Omental fat pad (tissue), 4 donors: ENCODE data around the gene SUSD2. TPM values are rescaled to one million over a fixed set of nuclear protein-coding genes. Genes with fewer than 3 reads are reported as not detected.
"Not testable (repeated sequence)": the region's sequence is repeated elsewhere in the genome, so short reads cannot be mapped to it uniquely, and the experiment has no call there.

Experiments
- ATAC-seq: fragments of 150-250 bp; one replicate; pipeline ENCODE4 v1.9.1; 2016; ENCODE audit warnings: mild to moderate bottlenecking, moderate library complexity; ENCODE audit not compliant: low FRiP score
- DNase-seq: peaks from one replicate; pipeline ENCODE4 v3.0.0-alpha.2; 2019; ENCODE audit warnings: low spot score
- CTCF ChIP-seq, 3 donors: fragments of 450-650 bp; IDR thresholded peaks; one replicate each; pipeline ENCODE4 v1.5.1; 2016 to 2017; ENCODE audit warnings: antibody characterized with exemption in 3 of 3, mild to moderate bottlenecking in 3 of 3, moderate library complexity in 2 of 3
- total RNA-seq, 4 donors: library from RNA; depleted of rRNA; stranded (reverse); fragments of >200 nt; gene quantifications; one replicate each; pipeline ENCODE4 v1.1.0, GENCODE V29; 2016

Gene SUSD2
- total RNA-seq, 4 donors from 2014 or later: 2.3 to 8.0 (median 4.7) TPM

- ATAC-seq (peak; percentile 93), DNase-seq (no peak)
- TF ChIP-seq CTCF (IDR thresholded peaks at IDR 0.05): no peak
Measured at GRCh38 chr22:24208012-24208749, 26.9 kb downstream of the SUSD2 start.

GRCh38 chr22:24209016-24209415 is 27.7 kb downstream of the SUSD2 start:
- DNase-seq: no peak
- no peak for TF ChIP-seq CTCF (IDR thresholded peaks at IDR 0.05)
- ATAC-seq: no peak

GRCh38 chr22:24209687-24210086 is 28.4 kb downstream of the SUSD2 start:
- DNase-seq: no peak
- no peak for ATAC-seq
- TF ChIP-seq CTCF (IDR thresholded peaks at IDR 0.05): no peak

GRCh38 chr22:24210409-24210808 is 29.1 kb downstream of the SUSD2 start:
- DNase-seq, ATAC-seq: not testable (repeated sequence)

DNA sequence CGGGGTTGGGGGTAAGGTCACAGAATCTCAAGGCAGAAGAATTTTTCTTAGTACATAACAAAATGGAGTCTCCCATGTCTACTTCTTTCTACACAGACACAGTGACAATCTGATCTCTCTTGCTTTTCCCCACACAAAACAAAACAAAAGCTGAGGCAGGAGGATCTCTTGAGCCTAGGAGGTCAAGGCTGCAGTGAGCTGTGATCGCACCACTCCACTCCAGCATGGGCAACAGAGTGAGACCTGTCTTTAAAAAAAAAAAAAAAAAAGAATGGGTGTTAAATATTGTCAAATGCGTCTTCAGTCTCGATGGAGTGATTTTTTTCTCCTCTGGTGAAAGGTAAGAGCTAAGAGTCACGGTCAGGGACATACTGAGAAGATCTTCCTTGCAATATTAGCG is 30.4 kb downstream of the SUSD2 start:
- DNase-seq, ATAC-seq: not testable (repeated sequence)

DNA sequence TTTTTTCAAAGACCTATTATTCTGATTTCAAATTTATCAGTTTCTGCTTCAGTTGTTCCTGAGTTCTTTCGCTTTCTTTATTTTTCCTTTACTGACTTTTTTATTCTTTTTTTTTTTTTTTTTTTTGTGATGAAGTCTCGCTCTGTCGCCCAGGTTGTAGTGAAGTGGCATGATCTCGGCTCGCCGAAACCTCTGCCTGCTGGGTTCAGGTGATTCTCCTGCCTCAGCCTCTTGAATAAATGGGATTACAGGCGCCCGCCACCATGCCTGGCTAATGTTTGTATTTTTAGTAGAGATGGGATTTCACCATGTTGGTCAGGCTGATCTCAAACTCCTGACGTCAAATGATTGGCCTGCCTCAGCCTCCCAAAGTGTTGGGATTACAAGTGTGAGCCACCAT is 31.8 kb downstream of the SUSD2 start:
- ATAC-seq, DNase-seq: not testable (repeated sequence)

GRCh38 chr22:24214467-24215285 is 33.4 kb downstream of the SUSD2 start:
- ATAC-seq (peak; percentile 48), DNase-seq (no peak)
- no peak for TF ChIP-seq CTCF (IDR thresholded peaks at IDR 0.05)

- DNase-seq (no peak), ATAC-seq (no peak)
- no peak for TF ChIP-seq CTCF (IDR thresholded peaks at IDR 0.05)
Measured at GRCh38 chr22:24216541-24217209, 35.4 kb downstream of the SUSD2 start.
